Activated CD8-positive, alpha-beta T cell treated with anti-CD3 and anti-CD28 coated beads for 36 hours (primary cell): ENCODE measurements around the gene INTS15. TPM values are rescaled to one million over a fixed set of nuclear protein-coding genes. Genes with fewer than 3 reads are reported as not detected.

Source experiments
- ATAC-seq: fragments of 200-7000 bp; cut with Tn5 transposase; one replicate; pipeline ENCODE4 v1.10.0; 2021; ENCODE audit warnings: mild to moderate bottlenecking, moderate library complexity
- CTCF ChIA-PET: fragments of 350-600 bp; sonication (Branson Sonifier 250); formaldehyde crosslinking; loops from one replicate; lab custom pipeline; 2021; ENCODE audit warnings: antibody characterized with exemption; lab: Charles Lee
- POLR2A ChIA-PET: fragments of 350-600 bp; sonication (Branson Sonifier 250); formaldehyde crosslinking; loops from one replicate; lab custom pipeline; 2021; ENCODE audit warnings: antibody characterized with exemption; lab: Charles Lee
- DNase-seq: peaks from one replicate; pipeline ENCODE4 v3.0.0-alpha.2; 2020
- H3K27ac Mint-ChIP-seq: one replicate; pipeline ENCODE4 v1.8.0; 2021; ENCODE audit warnings: mild to moderate bottlenecking, mixed read lengths
- H3K27me3 Mint-ChIP-seq: one replicate; pipeline ENCODE4 v1.8.0; 2021; ENCODE audit warnings: mixed read lengths
- H3K36me3 Mint-ChIP-seq: one replicate; pipeline ENCODE4 v1.8.0; 2021; ENCODE audit warnings: low read depth, mixed read lengths
- H3K4me1 Mint-ChIP-seq: one replicate; pipeline ENCODE4 v1.8.0; 2021; ENCODE audit warnings: low read depth, mixed read lengths
- H3K4me3 Mint-ChIP-seq: one replicate; pipeline ENCODE4 v1.8.0; 2021; ENCODE audit warnings: mild to moderate bottlenecking, moderate library complexity, mixed read lengths
- H3K9me3 Mint-ChIP-seq: one replicate; pipeline ENCODE4 v1.8.0; 2021; ENCODE audit warnings: mixed read lengths
- intact Hi-C: fragments of 100-400 bp; cut with micrococcal nuclease; formaldehyde crosslinking; loops from one replicate; pipeline ENCODE4 v1.10.0; 2022
- total RNA-seq, 2 experiments: library from RNA; stranded (reverse); gene quantifications; one replicate each; pipeline ENCODE4 v1.2.3, GENCODE V29; 2021
- TF ChIP-seq, protein P1 (sequence below): fragments of 200-600 bp; IDR thresholded peaks from one replicate; pipeline ENCODE4 v1.8.0; 2022; ENCODE audit warnings: antibody characterized with exemption, mild to moderate bottlenecking

INTS15 gene
- total RNA-seq, 2 experiments from 2014 or later: 26.8 to 29.8 TPM

DNA sequence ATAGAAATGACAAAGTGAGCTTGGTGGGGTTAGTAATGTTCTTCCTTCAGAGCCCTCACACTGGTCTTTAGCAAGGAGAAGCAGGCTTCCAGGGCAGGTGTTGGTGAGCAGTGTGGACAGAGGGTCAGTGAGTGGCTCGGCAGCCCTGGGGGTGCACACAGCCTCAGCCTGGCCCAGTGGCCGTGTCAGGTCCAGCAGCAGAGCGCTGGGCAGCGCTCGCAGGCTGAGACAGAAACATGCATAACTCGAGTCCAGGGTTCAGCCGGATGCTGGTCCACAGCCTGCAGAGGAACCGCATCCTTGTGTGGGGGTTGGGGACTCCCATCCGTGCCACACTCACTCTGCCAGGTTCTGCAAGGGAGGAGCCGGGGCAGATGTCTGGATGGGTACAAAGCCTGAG is 14.6 kb downstream of the INTS15 start:
- no peak overlapping the region for H3K4me3 Mint-ChIP-seq
- no peaks in the 10 kb centered on the region for H3K9me3 Mint-ChIP-seq
- DNase-seq: no peak
- intact Hi-C loops: no loop called here
- H3K27ac Mint-ChIP-seq: no peak overlapping the region
- peaks cover 31% of the 10 kb centered on the region for H3K36me3 Mint-ChIP-seq
- H3K27me3 Mint-ChIP-seq: no peaks in the 10 kb centered on the region
- ChIA-PET POLR2A (interaction anchor here (1.0 kb wide), 1 partner anchor 15 kb away, joined by 4 read pairs; the partner anchor contains the start of gene INTS15), CTCF (no interaction called here)
- peaks cover 5% of the 10 kb centered on the region for H3K4me1 Mint-ChIP-seq
- ATAC-seq: no peak
- TF ChIP-seq, protein P1, sequence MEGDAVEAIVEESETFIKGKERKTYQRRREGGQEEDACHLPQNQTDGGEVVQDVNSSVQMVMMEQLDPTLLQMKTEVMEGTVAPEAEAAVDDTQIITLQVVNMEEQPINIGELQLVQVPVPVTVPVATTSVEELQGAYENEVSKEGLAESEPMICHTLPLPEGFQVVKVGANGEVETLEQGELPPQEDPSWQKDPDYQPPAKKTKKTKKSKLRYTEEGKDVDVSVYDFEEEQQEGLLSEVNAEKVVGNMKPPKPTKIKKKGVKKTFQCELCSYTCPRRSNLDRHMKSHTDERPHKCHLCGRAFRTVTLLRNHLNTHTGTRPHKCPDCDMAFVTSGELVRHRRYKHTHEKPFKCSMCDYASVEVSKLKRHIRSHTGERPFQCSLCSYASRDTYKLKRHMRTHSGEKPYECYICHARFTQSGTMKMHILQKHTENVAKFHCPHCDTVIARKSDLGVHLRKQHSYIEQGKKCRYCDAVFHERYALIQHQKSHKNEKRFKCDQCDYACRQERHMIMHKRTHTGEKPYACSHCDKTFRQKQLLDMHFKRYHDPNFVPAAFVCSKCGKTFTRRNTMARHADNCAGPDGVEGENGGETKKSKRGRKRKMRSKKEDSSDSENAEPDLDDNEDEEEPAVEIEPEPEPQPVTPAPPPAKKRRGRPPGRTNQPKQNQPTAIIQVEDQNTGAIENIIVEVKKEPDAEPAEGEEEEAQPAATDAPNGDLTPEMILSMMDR: no peak

DNA sequence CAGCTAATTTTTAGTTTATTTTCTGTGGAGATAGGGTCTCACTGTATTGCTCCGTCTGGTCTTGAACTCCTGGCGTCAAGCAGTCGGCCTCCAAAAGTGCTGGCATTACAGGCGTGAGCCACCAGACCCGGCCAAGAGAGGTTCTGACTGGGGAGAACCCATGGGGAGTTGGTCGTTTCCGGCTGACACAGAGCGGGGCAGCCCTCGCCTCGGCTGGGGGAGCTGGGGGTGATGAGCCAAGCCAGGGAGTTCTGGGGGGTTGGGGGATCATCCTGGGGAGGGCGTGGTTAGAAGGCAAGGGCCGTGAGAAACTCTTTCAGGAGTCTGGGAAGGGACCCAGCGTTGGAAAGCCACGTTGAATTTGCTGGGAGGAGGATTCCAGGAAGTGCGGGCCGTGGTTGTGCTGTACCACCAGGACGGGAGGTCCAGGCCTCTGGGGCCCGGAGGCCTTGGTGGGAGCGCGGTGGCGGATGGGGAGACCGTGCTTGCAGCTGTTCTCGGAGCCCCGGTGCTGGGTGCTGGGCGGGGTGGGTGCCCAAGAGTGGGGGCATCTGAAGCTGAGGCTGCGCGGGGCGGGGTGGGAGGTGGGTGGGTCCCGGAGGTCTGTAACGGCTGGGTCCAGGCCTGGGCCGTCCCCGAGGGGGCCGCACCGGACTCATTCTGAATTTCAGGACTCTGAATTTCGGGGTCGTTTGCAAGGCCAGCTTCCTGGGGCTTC is 17.2 kb downstream of the INTS15 start:
- ChIA-PET CTCF (no interaction called here), POLR2A (interaction anchor here (0.7 kb wide), 1 partner anchor 14 kb away, joined by 3 read pairs; no protein-coding TSS in a partner anchor)
- Mint-ChIP-seq H3K4me3 (no peak overlapping the region), H3K27ac (no peak overlapping the region), H3K4me1 (peaks cover 2% of the 10 kb centered on the region), H3K9me3 (no peaks in the 10 kb centered on the region), H3K36me3 (peaks cover 25% of the 10 kb centered on the region), H3K27me3 (no peaks in the 10 kb centered on the region)
- TF ChIP-seq, protein P1: no peak
- ATAC-seq (no peak), DNase-seq (no peak)
- intact Hi-C loops: no loop called here

DNA sequence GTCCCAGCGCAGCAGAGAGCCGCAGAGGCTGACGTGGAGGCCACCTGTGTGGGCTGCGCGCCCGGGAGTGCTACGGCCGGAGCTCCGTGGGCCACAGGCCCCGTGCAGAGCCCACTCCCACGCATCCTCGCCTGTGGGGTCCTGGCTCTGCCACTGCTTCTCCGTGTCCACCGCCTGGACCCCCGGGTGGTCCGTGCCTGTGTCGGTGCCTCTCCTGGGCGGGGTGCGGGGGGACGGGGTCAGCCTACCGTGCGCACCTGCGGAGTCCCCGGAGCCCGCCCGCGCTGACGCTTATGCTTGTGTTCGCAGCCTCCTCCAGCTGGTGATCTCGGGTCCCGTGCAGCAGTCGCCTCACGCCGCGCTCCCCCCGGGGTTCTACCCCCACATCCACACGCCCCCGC is 17.8 kb downstream of the INTS15 start:
- TF ChIP-seq, protein P1: no peak
- CTCF ChIA-PET: no interaction called here
- H3K27ac Mint-ChIP-seq: no peak overlapping the region
- no peaks in the 10 kb centered on the region for H3K4me1 Mint-ChIP-seq
- ATAC-seq (no peak), DNase-seq (no peak)
- H3K4me3 Mint-ChIP-seq: no peak overlapping the region
- POLR2A ChIA-PET: no interaction called here
- intact Hi-C loops: no loop called here
- H3K36me3 Mint-ChIP-seq: peaks cover 21% of the 10 kb centered on the region
- H3K27me3 Mint-ChIP-seq: no peaks in the 10 kb centered on the region
- no peaks in the 10 kb centered on the region for H3K9me3 Mint-ChIP-seq

DNA sequence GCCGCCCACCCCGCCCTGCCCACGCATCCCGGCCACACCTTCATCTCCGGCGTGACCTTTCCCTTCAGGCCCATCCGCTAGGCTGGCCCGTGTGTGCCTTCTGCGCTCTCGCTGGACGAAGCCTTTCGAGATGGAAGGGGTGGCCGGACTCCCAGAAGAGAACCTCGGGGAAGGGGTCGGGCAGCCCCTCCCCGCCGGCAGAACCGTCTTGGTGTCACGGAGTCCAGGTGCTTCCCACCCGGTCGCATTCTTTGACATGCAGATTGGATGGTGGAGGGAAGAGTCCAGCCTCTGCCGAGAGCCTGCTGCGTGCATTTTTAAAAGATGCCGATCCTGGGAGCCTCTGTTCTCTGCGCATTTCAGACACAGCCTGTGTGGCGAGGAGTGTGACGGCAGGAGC is 18.3 kb downstream of the INTS15 start:
- Mint-ChIP-seq H3K4me3 (no peak overlapping the region), H3K9me3 (no peaks in the 10 kb centered on the region), H3K27ac (no peak overlapping the region), H3K36me3 (peaks cover 20% of the 10 kb centered on the region), H3K4me1 (no peaks in the 10 kb centered on the region), H3K27me3 (no peaks in the 10 kb centered on the region)
- intact Hi-C loops: no loop called here
- no peak for DNase-seq
- no peak for ATAC-seq
- POLR2A ChIA-PET: interaction anchor here (1.2 kb wide), 1 partner anchor 15 kb away, joined by 4 read pairs; no protein-coding TSS in a partner anchor
- TF ChIP-seq, protein P1: no peak
- CTCF ChIA-PET: interaction anchor here (0.8 kb wide), 1 partner anchor 17 kb away, joined by 3 read pairs; no protein-coding TSS in a partner anchor

DNA sequence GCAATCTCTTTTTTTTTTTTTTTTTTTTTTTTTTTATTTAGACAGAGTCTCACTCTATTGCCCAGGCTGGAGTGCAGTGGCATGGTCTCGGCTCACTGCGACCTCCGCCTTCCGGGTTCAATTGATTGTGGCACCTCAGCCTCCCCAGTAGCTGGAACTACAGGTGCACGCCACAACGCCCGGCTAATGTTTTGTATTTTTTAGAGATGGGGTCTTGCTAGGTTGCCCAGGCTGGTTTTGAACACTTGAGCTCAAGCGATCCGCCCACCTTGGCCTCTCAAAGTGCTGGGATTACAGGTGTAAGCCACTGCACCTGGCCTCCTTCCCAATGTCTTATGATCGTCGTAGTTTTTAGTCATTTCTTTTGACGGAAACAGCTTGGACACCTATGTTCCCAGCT is 19.0 kb downstream of the INTS15 start:
- Mint-ChIP-seq H3K4me3 (no peak overlapping the region), H3K27ac (no peak overlapping the region), H3K27me3 (no peaks in the 10 kb centered on the region), H3K4me1 (no peaks in the 10 kb centered on the region), H3K9me3 (no peaks in the 10 kb centered on the region), H3K36me3 (peaks cover 18% of the 10 kb centered on the region)
- intact Hi-C loops: no loop called here
- TF ChIP-seq, protein P1: no peak
- ATAC-seq: no peak
- POLR2A ChIA-PET: interaction anchor here (1.2 kb wide), 1 partner anchor 16 kb away, joined by 4 read pairs; no protein-coding TSS in a partner anchor
- CTCF ChIA-PET: interaction anchor here (0.8 kb wide), 1 partner anchor 17 kb away, joined by 3 read pairs; no protein-coding TSS in a partner anchor
- DNase-seq: no peak
